ENCODE data around the gene TP53BP2. TPM values are rescaled to one million over a fixed set of nuclear protein-coding genes. Genes with fewer than 3 reads are reported as not detected.
A peak's percentile ranks its signal among the peaks of the same experiment; 100 is the strongest.

Gene TP53BP2
- total and polyA plus RNA-seq, 11 donors: 4.6 to 44.8 (median 22.3) TPM

DNA sequence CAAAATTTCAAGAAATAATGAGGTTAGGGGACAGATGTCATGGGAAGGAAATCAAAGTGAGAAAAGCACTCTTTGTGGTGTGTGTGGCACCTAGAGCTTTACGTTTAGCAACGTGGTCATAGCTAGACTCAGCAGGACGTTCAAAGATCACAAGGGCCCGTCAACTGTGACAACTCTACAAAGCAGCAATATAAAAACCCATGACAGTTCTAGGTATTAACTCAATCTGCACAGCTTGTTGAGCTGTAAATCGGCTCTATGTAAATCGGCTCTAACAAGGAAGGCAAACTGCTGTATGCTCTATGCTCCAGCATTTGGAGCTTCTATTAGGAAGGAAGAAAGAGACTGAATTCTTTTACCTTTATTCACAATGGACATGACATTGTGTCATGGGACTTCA lies 64.8 kb downstream of the TP53BP2 start:
- Histone ChIP-seq H3K4me3 (no peak overlapping the region), H3K36me3 (peaks cover 0 to 91% (median 77%) of the 10 kb centered on the region in 9 donors), H3K27ac (no peak overlapping the region), H3K27me3 (no peaks in the 10 kb centered on the region), H3K9me3 (no peaks in the 10 kb centered on the region), H3K4me1 (peaks cover 0 to 15% (median 5%) of the 10 kb centered on the region in 12 donors)
- TF ChIP-seq, protein P1, sequence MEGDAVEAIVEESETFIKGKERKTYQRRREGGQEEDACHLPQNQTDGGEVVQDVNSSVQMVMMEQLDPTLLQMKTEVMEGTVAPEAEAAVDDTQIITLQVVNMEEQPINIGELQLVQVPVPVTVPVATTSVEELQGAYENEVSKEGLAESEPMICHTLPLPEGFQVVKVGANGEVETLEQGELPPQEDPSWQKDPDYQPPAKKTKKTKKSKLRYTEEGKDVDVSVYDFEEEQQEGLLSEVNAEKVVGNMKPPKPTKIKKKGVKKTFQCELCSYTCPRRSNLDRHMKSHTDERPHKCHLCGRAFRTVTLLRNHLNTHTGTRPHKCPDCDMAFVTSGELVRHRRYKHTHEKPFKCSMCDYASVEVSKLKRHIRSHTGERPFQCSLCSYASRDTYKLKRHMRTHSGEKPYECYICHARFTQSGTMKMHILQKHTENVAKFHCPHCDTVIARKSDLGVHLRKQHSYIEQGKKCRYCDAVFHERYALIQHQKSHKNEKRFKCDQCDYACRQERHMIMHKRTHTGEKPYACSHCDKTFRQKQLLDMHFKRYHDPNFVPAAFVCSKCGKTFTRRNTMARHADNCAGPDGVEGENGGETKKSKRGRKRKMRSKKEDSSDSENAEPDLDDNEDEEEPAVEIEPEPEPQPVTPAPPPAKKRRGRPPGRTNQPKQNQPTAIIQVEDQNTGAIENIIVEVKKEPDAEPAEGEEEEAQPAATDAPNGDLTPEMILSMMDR (IDR thresholded peaks at IDR 0.05): no peak
- ATAC-seq (no peak), DNase-seq (no peak)
- intact Hi-C loops (cut with DNase I): no loop called here
- 92 to 93% (median 93%) methylated on average over 6 of the region's 6 CpGs for WGBS, 4 donors

DNA sequence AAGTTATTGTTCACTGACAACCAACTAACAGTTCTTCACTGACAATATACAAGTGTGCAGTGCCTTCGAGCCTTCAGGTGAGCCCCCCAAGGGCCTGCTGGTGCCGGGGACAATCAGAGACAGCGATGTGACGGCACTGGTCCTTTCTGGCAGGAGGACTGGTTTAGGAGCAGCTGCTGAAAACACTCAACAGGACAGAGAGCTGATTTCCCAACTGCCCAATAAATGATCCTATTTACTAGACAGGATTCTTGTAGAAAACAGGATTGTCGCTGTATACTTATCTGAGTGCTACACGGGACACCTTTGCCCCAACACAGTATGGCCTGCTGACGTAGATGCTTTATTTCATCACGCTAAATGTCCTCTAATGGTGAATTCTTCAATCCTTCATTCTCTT lies 65.4 kb downstream of the TP53BP2 start:
- H3K27me3 ChIP-seq: no peaks in the 10 kb centered on the region

DNA sequence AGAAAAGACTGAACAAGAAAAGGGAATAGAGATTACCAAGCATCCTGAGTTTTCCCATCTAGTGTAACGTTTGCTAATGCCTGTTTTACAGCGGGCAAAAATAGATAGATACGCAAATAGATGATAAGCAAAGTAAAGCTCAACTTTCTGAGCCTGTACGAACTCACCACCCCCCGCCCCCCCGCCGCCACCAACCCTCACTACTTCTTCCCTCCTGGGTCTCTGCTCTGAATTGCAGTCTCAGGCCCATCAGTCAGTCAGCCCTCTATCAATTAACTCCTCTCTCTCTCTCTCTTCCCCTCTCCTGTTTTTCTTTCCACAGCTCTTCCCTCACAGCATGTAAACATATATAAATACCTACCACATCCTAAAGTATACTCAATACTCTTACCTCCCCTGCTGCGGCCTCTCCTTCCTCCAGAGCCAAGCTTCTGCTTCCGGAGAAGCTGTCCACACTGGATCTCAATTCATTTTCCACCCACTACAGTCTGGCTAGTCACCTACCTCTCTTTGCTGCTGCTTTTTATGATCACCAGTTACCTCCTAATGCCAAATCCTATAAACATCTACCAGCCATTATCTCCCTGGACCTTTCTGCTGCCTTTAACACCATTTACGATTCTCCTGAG lies 68.8 kb downstream of the TP53BP2 start:
- no peak overlapping the region for H3K4me3 ChIP-seq
- no peak for DNase-seq
- H3K9me3 ChIP-seq: no peaks in the 10 kb centered on the region
- peak overlapping the region in 11 of 12 donors; percentile 12 to 70 (median 53) for H3K27ac ChIP-seq
- no peak for ATAC-seq
- TF ChIP-seq, protein P1 (IDR thresholded peaks at IDR 0.05): no peak
- TF ChIP-seq POLR2A (IDR thresholded peaks at IDR 0.05): no peak
- H3K36me3 ChIP-seq: peaks cover 0 to 99% (median 83%) of the 10 kb centered on the region in 9 donors
- WGBS, 4 donors: 53 to 67% (median 64%) methylated on average over 10 of the region's 10 CpGs
- no peaks in the 10 kb centered on the region for H3K27me3 ChIP-seq
- intact Hi-C loops (cut with DNase I): no loop called here
- peaks cover 0 to 52% (median 16%) of the 10 kb centered on the region in 12 donors for H3K4me1 ChIP-seq

More for the DNA sequence above, 65.4 kb downstream of the TP53BP2 start:
- H3K4me3 ChIP-seq: no peak overlapping the region
- DNase-seq (no peak), ATAC-seq (no peak)
- no peaks in the 10 kb centered on the region for H3K9me3 ChIP-seq
- intact Hi-C loops (cut with DNase I): no loop called here
- peaks cover 0 to 95% (median 77%) of the 10 kb centered on the region in 9 donors for H3K36me3 ChIP-seq
- 95 to 97% (median 96%) methylated on average over 8 of the region's 8 CpGs for WGBS, 4 donors
- no peak overlapping the region for H3K27ac ChIP-seq
- H3K4me1 ChIP-seq: peaks cover 0 to 22% (median 5%) of the 10 kb centered on the region in 12 donors
- TF ChIP-seq, protein P1 (IDR thresholded peaks at IDR 0.05): no peak
- TF ChIP-seq POLR2A (IDR thresholded peaks at IDR 0.05): no peak

DNA sequence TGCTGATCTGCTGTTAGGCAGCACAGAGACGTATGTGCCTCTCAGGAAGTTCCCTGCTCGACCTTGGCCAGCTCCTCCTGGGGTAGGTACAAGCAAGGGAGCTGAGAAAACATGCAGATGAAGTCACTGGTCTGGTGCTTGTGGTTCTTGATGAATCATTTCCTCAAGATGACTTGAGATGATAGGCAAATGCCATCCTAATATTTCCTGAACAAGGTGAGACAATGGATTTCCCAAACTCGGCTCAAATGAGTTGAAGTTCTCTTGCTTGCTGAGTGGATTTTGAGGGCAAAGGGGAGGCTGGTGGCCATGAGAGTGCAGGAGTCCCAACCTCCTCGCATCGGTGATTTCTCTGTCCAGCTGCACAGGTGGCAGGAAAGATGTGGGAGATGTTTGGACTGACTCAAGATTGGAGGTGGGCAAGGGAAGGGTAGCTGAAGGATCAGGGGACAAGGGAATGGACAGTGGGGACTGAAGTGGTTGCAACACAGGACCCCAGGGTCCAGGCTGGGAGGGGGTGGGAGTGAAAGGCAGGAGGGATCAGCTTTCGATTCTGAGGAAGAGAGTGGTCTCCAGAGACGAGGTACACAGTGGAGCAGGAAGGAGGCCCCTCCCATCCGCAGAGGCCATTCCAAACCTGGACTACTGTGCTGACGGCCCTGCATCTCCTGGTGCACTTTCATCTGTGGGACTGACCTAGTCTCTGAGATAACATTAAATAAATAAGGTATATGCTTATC lies 69.5 kb downstream of the TP53BP2 start:
- H3K27ac ChIP-seq: peak overlapping the region in 11 of 12 donors; percentile 12 to 70 (median 57)
- no peaks in the 10 kb centered on the region for H3K9me3 ChIP-seq
- peaks cover 0 to 58% (median 23%) of the 10 kb centered on the region in 12 donors for H3K4me1 ChIP-seq
- no peaks in the 10 kb centered on the region for H3K27me3 ChIP-seq
- ATAC-seq (peak in 3 of 4 donors; percentile 43 to 67 (median 62)), DNase-seq (peak in 1 of 5 donors; percentile 35)
- H3K36me3 ChIP-seq: peaks cover 0 to 100% (median 86%) of the 10 kb centered on the region in 9 donors
- intact Hi-C loops (cut with DNase I): no loop called here
- 47 to 59% (median 56%) methylated on average over 9 of the region's 9 CpGs for WGBS, 4 donors
- no peak overlapping the region for H3K4me3 ChIP-seq
- TF ChIP-seq, protein P1 (IDR thresholded peaks at IDR 0.05): no peak
- TF ChIP-seq POLR2A (IDR thresholded peaks at IDR 0.05): no peak
